Spleen (tissue), 13 donors: ENCODE data around the gene SIRPB1. TPM values are rescaled to one million over a fixed set of nuclear protein-coding genes. Genes with fewer than 3 reads are reported as not detected.

Experiments used
- DNase-seq: peaks from one replicate; pipeline ENCODE4 v3.0.0-alpha.2; 2020
- H3K27ac ChIP-seq, 8 donors: fragments of 200-600 bp; sonication (generic) in 7 of 8; 1 replicate in 4 of 8; 2 replicates in 4 of 8; pipeline versions ENCODE4 v1.5.0 to v1.8.0; 2016 to 2021; ENCODE audit warnings: inconsistent platforms in 4 of 8, mild to moderate bottlenecking in 4 of 8, moderate library complexity in 1 of 8
- H3K27me3 ChIP-seq, 7 donors: fragments of 200-600 bp; sonication (generic) in 6 of 7; replicated peaks in 1 of 7; 1 replicate in 4 of 7; 2 replicates in 3 of 7; pipeline versions ENCODE4 v1.5.0 to v1.8.0; 2016 to 2021; ENCODE audit warnings: inconsistent platforms in 3 of 7, mild to moderate bottlenecking in 1 of 7
- H3K36me3 ChIP-seq, 6 donors: fragments of 200-600 bp; sonication (generic) in 5 of 6; 1 replicate in 4 of 6; 2 replicates in 2 of 6; pipeline versions ENCODE4 v1.5.0 to v1.8.0; 2016 to 2021; ENCODE audit warnings: inconsistent platforms in 2 of 6
- H3K4me1 ChIP-seq, 6 donors: fragments of 200-600 bp; sonication (generic) in 5 of 6; 1 replicate in 3 of 6; 2 replicates in 3 of 6; pipeline versions ENCODE4 v1.5.0 to v1.8.0; 2016 to 2021; ENCODE audit warnings: inconsistent platforms in 3 of 6
- H3K4me3 ChIP-seq, 8 donors: fragments of 200-600 bp; sonication (generic) in 7 of 8; 1 replicate in 4 of 8; 2 replicates in 4 of 8; pipeline versions ENCODE4 v1.5.0 to v1.8.0; 2016 to 2021; ENCODE audit warnings: inconsistent platforms in 4 of 8, mild to moderate bottlenecking in 4 of 8, moderate library complexity in 2 of 8
- H3K9me3 ChIP-seq, 8 donors: fragments of 200-600 bp; sonication (generic) in 7 of 8; 1 replicate in 4 of 8; 2 replicates in 4 of 8; pipeline versions ENCODE4 v1.5.0 to v1.8.0; 2016 to 2021; ENCODE audit warnings: inconsistent platforms in 4 of 8
- POLR2A ChIP-seq, 3 donors: fragments of 450-650 bp; IDR thresholded peaks; one replicate each; pipeline ENCODE4 v1.5.1; 2017; ENCODE audit warnings: antibody characterized with exemption in 3 of 3, mild to moderate bottlenecking in 1 of 3
- POLR2AphosphoS5 ChIP-seq, 3 donors: sonication (generic); formaldehyde crosslinking; IDR thresholded peaks; one replicate each; pipeline ENCODE4 v1.5.1; 2017; ENCODE audit warnings: antibody characterized with exemption in 3 of 3
- WGBS, 5 donors: extraction: QIAGEN DNeasy Blood & Tissue Kit in 3 of 5; methylation state at CpG; one replicate each; pipeline versions ENCODE4 v1.1.5 to v1.1.7; 2013 to 2018; 5-methylcytosine and 5-hydroxymethylcytosine counted together
- intact Hi-C: fragments of 100-400 bp; cut with DNase I; formaldehyde crosslinking; loops from one replicate; pipeline ENCODE4 v1.15.0; 2023; ENCODE audit warnings: low total_unique reads
- long read RNA-seq, 2 donors: transcript quantifications; one replicate each; lab custom pipeline, GENCODE V29; 2026
- polyA plus RNA-seq, 3 donors: library from polyadenylated mRNA; stranded (reverse); fragments of 200-250 nt; gene quantifications; one replicate each; pipeline ENCODE4 v1.2.1, GENCODE V29; 2013
- total RNA-seq, 7 donors: library from RNA; depleted of rRNA in 3 of 7; stranded (reverse); fragments of >200 nt in 3 of 7; fragmentation: NEBNext Ultra II Directional in 4 of 7; extraction: Animal tissue kit (Norgen Biotek cat#: 25700) in 4 of 7; gene quantifications; one replicate each; pipeline versions ENCODE4 v1.1.0 to v1.2.1, GENCODE V29; 2016 to 2021
- TF ChIP-seq, protein P1 (sequence below), 11 experiments: fragments of 200-600 bp in 7 of 11; fragments of 450-650 bp in 4 of 11; sonication (generic) in 4 of 11; IDR thresholded peaks in 8 of 11; conservative IDR thresholded peaks in 3 of 11; 1 replicate in 7 of 11; 2 replicates in 4 of 11; pipeline versions ENCODE4 v1.4.0 to v1.8.0; 2016 to 2021; ENCODE audit warnings: antibody characterized with exemption in 11 of 11, inconsistent platforms in 4 of 11, mild to moderate bottlenecking in 1 of 11
- donor health status: healthy with polysubstance abuse.
- donor health status: DM: no; HTN: no; CAD: no; lungs with moderate emphysema.
- donor health status: DM: no; HTN: no; CAD: no.
- donor health status: Bipolar disorder and iron deficiency.
- donor health status: healthy.
- donor health status: DM: no; HTN: no; CAD: no.
- donor health status: DM: yes; HTN: yes; CAD: no.

SIRPB1 gene
- total RNA-seq, result 10 to 100 TPM; 15.0 to 89.5 (median 50.9) TPM
- 10 to 100 TPM in 1 of 3 donors, 1 to 10 TPM in 2; 1.4 to 18.8 (median 5.5) TPM for polyA plus RNA-seq
- long read RNA-seq, donor 1, result 0 reads
- long read RNA-seq, donor 2, result 0 reads

DNA sequence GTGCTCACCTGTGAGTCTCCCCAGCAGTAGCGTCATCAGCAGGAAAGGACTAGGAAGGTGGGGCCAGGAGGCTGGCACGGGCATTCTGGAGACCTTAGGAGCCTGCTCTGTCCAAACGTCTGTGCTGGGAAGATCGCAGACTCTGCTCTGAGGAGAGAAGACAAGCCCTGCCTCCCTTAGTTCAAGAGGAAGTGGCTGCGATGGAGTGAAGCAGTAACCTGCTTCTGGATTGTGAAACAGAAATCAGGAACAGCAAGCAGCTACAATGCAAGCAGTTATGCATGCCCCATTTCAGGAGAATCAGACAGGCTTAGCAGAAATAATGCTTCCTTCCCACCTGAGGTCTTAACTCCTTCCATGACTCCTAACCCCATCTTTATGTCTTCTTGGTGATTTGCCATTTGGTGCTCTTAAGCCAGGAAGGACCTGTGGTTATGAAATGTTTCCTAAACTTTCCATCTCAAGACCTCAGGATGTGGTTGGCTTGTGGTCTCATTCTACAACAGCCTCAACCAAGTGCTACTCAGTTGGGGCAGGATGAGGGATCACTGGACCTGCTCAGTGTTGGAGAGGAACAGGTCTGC lies at the start of gene SIRPB1:
Gene SIRPB1 (minus strand): TSS at position 149 of the 584 bp plus-strand sequence. CDS start 65 bp downstream, at position 84.
- H3K9me3 ChIP-seq, result peaks cover 0 to 10% (median 6%) of the 10 kb centered on the region in 8 donors
- TF ChIP-seq, protein P1, sequence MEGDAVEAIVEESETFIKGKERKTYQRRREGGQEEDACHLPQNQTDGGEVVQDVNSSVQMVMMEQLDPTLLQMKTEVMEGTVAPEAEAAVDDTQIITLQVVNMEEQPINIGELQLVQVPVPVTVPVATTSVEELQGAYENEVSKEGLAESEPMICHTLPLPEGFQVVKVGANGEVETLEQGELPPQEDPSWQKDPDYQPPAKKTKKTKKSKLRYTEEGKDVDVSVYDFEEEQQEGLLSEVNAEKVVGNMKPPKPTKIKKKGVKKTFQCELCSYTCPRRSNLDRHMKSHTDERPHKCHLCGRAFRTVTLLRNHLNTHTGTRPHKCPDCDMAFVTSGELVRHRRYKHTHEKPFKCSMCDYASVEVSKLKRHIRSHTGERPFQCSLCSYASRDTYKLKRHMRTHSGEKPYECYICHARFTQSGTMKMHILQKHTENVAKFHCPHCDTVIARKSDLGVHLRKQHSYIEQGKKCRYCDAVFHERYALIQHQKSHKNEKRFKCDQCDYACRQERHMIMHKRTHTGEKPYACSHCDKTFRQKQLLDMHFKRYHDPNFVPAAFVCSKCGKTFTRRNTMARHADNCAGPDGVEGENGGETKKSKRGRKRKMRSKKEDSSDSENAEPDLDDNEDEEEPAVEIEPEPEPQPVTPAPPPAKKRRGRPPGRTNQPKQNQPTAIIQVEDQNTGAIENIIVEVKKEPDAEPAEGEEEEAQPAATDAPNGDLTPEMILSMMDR (IDR thresholded peaks at IDR 0.05 in 8 of 11, conservative IDR thresholded peaks at IDR 0.05 in 3 of 11), result no peak
- TF ChIP-seq POLR2A (IDR thresholded peaks at IDR 0.05) (no peak), POLR2AphosphoS5 (IDR thresholded peaks at IDR 0.05) (peak in 2 of 3 donors; percentile 49 to 78)
- H3K27me3 ChIP-seq, result no peaks in the 10 kb centered on the region
- H3K4me3 ChIP-seq, result peak within 1 kb of the TSS in 7 of 8 donors; percentile 4 to 57 (median 22)
- 17 to 34% (median 25%) methylated on average over 5 of the region's 5 CpGs for WGBS, 5 donors
- H3K36me3 ChIP-seq, result no peaks in the 10 kb centered on the region
- H3K4me1 ChIP-seq, result peaks cover 20 to 94% (median 70%) of the 10 kb centered on the region in 6 donors
- peak; percentile 79 for DNase-seq
- peak within 1 kb of the TSS; percentile 39 to 95 (median 91) for H3K27ac ChIP-seq
- intact Hi-C loops, result no loop called here

DNA sequence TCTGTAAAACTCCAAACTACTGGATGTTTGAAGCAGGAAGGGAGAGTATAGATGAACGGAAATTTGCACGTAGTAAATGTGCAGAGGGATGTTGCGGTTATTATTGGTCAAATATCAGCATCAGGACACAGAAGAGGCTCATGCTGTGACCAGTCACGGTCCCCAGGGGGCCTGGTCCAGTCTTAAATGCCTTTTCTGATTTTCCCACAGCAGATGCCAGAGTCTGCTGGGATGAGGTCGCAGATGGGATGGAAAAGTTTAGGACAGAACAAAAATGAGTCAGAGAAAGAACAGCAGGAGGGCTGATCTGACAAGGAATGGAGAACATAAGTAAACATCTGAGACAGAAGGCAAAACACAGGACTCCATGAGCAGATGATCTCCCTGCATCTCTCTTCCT lies 49.5 kb upstream of the SIRPB1 start:
- Histone ChIP-seq H3K36me3 (no peaks in the 10 kb centered on the region), H3K9me3 (no peaks in the 10 kb centered on the region), H3K27ac (no peak overlapping the region), H3K4me1 (peaks cover 4 to 60% (median 19%) of the 10 kb centered on the region in 6 donors), H3K27me3 (peaks cover 0 to 8% (median 0%) of the 10 kb centered on the region in 7 donors), H3K4me3 (no peak overlapping the region)
- no peak for DNase-seq
- TF ChIP-seq POLR2A (IDR thresholded peaks at IDR 0.05) (no peak), POLR2AphosphoS5 (IDR thresholded peaks at IDR 0.05) (no peak)
- TF ChIP-seq, protein P1 (IDR thresholded peaks at IDR 0.05 in 8 of 11, conservative IDR thresholded peaks at IDR 0.05 in 3 of 11), result no peak
- 85 to 88% (median 87%) methylated on average over 5 of the region's 5 CpGs for WGBS, 5 donors
- intact Hi-C loops, result no loop called here

DNA sequence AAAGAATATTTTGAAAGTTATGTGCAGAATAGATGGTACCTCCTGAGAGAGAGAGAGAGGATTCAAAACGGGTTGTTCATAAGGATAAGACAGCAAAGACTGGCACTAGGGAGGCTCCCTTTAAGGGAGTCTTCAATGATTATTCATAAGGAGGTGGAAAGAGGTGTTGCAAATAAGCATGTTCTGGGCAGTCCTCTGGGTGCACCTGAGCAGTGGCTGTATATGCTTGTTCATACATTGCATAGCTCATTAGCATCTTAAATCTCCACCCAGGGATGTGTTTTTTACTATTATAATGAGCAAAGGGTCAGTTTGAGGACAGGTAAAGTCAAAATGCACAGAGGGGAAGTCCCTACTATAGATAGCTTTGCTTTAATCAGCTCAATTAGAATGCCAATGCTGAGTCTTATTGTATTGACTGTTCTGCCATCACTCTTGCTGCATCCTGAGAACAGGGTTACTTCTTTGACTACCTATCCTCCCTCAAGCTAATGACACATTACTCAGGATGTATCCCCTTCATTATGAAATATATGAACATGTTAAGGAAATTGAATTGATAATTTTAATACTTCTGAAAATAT lies 47.8 kb upstream of the SIRPB1 start:
- H3K27me3 ChIP-seq, result peaks cover 0 to 8% (median 0%) of the 10 kb centered on the region in 7 donors
- H3K4me1 ChIP-seq, result peaks cover 4 to 59% (median 24%) of the 10 kb centered on the region in 6 donors
- H3K9me3 ChIP-seq, result no peaks in the 10 kb centered on the region
- DNase-seq, result no peak
- TF ChIP-seq POLR2A (IDR thresholded peaks at IDR 0.05) (no peak), POLR2AphosphoS5 (IDR thresholded peaks at IDR 0.05) (no peak)
- TF ChIP-seq, protein P1 (IDR thresholded peaks at IDR 0.05 in 8 of 11, conservative IDR thresholded peaks at IDR 0.05 in 3 of 11), result no peak
- H3K36me3 ChIP-seq, result no peaks in the 10 kb centered on the region
- intact Hi-C loops, result no loop called here
- no peak overlapping the region for H3K4me3 ChIP-seq
- WGBS, 5 donors, result 38 to 65% (median 56%) methylated on average over 1 of the region's 1 CpG
- H3K27ac ChIP-seq, result peak overlapping the region in 2 of 8 donors; percentile 3 to 55

DNA sequence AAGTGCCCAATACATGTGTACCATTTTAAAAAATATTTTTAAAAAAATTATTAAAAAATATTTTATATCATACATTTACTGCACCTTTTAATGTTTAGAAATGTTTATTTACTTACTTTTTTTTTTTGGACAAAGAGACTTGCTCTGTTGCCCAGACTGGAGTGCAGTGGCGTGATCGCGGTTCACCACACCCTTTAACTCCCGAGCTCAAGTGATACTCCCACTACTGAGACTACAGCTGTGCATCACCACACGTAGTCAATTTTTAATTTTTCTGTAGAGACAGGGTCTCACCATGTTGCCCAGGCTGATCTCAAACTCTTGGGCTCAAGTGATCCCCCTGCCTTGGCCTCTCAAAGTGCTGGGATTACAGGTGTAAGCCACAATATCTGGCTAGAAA lies 47.0 kb upstream of the SIRPB1 start:
- TF ChIP-seq POLR2A (IDR thresholded peaks at IDR 0.05) (no peak), POLR2AphosphoS5 (IDR thresholded peaks at IDR 0.05) (no peak)
- TF ChIP-seq, protein P1 (IDR thresholded peaks at IDR 0.05 in 8 of 11, conservative IDR thresholded peaks at IDR 0.05 in 3 of 11), result no peak
- H3K9me3 ChIP-seq, result no peaks in the 10 kb centered on the region
- H3K36me3 ChIP-seq, result no peaks in the 10 kb centered on the region
- H3K27me3 ChIP-seq, result peaks cover 0 to 8% (median 0%) of the 10 kb centered on the region in 7 donors
- intact Hi-C loops, result no loop called here
- WGBS, 5 donors, result 57 to 75% (median 67%) methylated on average over 5 of the region's 5 CpGs
- H3K4me3 ChIP-seq, result no peak overlapping the region
- peak overlapping the region in 3 of 8 donors; percentile 3 to 82 (median 34) for H3K27ac ChIP-seq
- peaks cover 4 to 59% (median 32%) of the 10 kb centered on the region in 6 donors for H3K4me1 ChIP-seq
- no peak for DNase-seq
